PFSK-1 (cell line): Measurements from ENCODE around the gene ARL15.

Source experiments
- FOXP2 ChIP-seq: optimal IDR thresholded peaks from 2 replicates; pipeline ENCODE3; 2011; ENCODE audit warnings: borderline replicate concordance, control low read depth, inconsistent platforms; ENCODE audit not compliant: insufficient read depth; ENCODE audit errors: extremely low read length, extremely low read depth
- POLR2AphosphoS5 ChIP-seq: IDR thresholded peaks from 2 replicates; pipeline ENCODE4 v1.6.1; 2012; ENCODE audit warnings: low read depth, mild to moderate bottlenecking, control low read depth, low read length, moderate library complexity
- SIN3A ChIP-seq: IDR thresholded peaks from 2 replicates; pipeline ENCODE4 v1.6.1; 2012; ENCODE audit warnings: mild to moderate bottlenecking, low read length, moderate library complexity, borderline replicate concordance; ENCODE audit not compliant: insufficient read depth
- TAF1 ChIP-seq: IDR thresholded peaks from 2 replicates; pipeline ENCODE4 v1.6.1; 2012; ENCODE audit warnings: low read length, control low read depth, borderline replicate concordance; ENCODE audit not compliant: insufficient read depth
- TF ChIP-seq, protein P1 (sequence below), 2 experiments: IDR thresholded peaks; 2 replicates each; pipeline versions ENCODE4 v1.6.1 to v1.8.0; 2011 to 2012; ENCODE audit warnings: low read depth in 2 of 2, low read length in 2 of 2, control low read depth in 1 of 2, inconsistent platforms in 1 of 2, mild to moderate bottlenecking in 1 of 2, moderate library complexity in 1 of 2; ENCODE audit not compliant: insufficient read depth in 1 of 2

GRCh38 chr5:54108136-54108535, 202.2 kb downstream of the ARL15 start:
- TF ChIP-seq POLR2AphosphoS5 = no peak
- TF ChIP-seq TAF1 = no peak
- TF ChIP-seq, protein P1, sequence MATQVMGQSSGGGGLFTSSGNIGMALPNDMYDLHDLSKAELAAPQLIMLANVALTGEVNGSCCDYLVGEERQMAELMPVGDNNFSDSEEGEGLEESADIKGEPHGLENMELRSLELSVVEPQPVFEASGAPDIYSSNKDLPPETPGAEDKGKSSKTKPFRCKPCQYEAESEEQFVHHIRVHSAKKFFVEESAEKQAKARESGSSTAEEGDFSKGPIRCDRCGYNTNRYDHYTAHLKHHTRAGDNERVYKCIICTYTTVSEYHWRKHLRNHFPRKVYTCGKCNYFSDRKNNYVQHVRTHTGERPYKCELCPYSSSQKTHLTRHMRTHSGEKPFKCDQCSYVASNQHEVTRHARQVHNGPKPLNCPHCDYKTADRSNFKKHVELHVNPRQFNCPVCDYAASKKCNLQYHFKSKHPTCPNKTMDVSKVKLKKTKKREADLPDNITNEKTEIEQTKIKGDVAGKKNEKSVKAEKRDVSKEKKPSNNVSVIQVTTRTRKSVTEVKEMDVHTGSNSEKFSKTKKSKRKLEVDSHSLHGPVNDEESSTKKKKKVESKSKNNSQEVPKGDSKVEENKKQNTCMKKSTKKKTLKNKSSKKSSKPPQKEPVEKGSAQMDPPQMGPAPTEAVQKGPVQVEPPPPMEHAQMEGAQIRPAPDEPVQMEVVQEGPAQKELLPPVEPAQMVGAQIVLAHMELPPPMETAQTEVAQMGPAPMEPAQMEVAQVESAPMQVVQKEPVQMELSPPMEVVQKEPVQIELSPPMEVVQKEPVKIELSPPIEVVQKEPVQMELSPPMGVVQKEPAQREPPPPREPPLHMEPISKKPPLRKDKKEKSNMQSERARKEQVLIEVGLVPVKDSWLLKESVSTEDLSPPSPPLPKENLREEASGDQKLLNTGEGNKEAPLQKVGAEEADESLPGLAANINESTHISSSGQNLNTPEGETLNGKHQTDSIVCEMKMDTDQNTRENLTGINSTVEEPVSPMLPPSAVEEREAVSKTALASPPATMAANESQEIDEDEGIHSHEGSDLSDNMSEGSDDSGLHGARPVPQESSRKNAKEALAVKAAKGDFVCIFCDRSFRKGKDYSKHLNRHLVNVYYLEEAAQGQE (IDR thresholded peaks at IDR 0.05; ENCODE audit: insufficient read depth in 1 of 2, low read depth in 2 of 2, low read length in 2 of 2) = no peak
- TF ChIP-seq SIN3A = no peak
- TF ChIP-seq FOXP2 = no peak
